Thyroid gland (tissue), 4 donors: ENCODE measurements around the gene SLC49A4. TPM values are rescaled to one million over a fixed set of nuclear protein-coding genes. Genes with fewer than 3 reads are reported as not detected.

Source experiments
- DNase-seq, 2 donors: peaks; one replicate each; pipeline ENCODE4 v3.0.0-alpha.2; 2019
- H3K27ac ChIP-seq, 3 donors: fragments of 200-600 bp; sonication (generic); 1 replicate in 2 of 3; 2 replicates in 1 of 3; pipeline ENCODE4 v1.5.1; 2016 to 2019; ENCODE audit warnings: mild to moderate bottlenecking in 1 of 3, moderate library complexity in 1 of 3
- H3K27me3 ChIP-seq: fragments of 200-600 bp; sonication (generic); one replicate; pipeline ENCODE4 v1.5.1; 2019
- H3K36me3 ChIP-seq, 2 donors: fragments of 200-600 bp; sonication (generic); one replicate each; pipeline ENCODE4 v1.5.1; 2016 to 2019
- H3K4me1 ChIP-seq, 2 donors: fragments of 200-600 bp; sonication (generic); one replicate each; pipeline ENCODE4 v1.5.1; 2017 to 2019
- H3K4me3 ChIP-seq, 3 donors: fragments of 200-600 bp; sonication (generic); replicated peaks in 1 of 3; 1 replicate in 2 of 3; 2 replicates in 1 of 3; pipeline ENCODE4 v1.5.1; 2016; ENCODE audit warnings: mild to moderate bottlenecking in 1 of 3
- H3K9me3 ChIP-seq: fragments of 200-600 bp; sonication (generic); one replicate; pipeline ENCODE4 v1.5.1; 2017
- POLR2A ChIP-seq, 2 donors: fragments of 450-650 bp; IDR thresholded peaks; one replicate each; pipeline ENCODE4 v1.6.1; 2017; ENCODE audit warnings: antibody characterized with exemption in 2 of 2, mild to moderate bottlenecking in 2 of 2, moderate library complexity in 1 of 2
- WGBS, 2 donors: methylation state at CpG; one replicate each; pipeline ENCODE4 v1.1.5; 2017; 5-methylcytosine and 5-hydroxymethylcytosine counted together
- intact Hi-C: fragments of 100-400 bp; cut with DNase I; formaldehyde crosslinking; loops from one replicate; pipeline ENCODE4 v1.15.1; 2023
- total RNA-seq, 4 donors: library from RNA; depleted of rRNA; stranded (reverse); fragments of >200 nt; gene quantifications; one replicate each; pipeline ENCODE4 v1.2.3, GENCODE V29; 2016
- TF ChIP-seq, protein P1 (sequence below), 6 experiments: fragments of 200-600 bp in 3 of 6; fragments of 450-650 bp in 3 of 6; sonication (generic) in 3 of 6; IDR thresholded peaks; one replicate each; pipeline ENCODE4 v1.5.1; 2016 to 2019; ENCODE audit warnings: antibody characterized with exemption in 6 of 6, mild to moderate bottlenecking in 2 of 6, inconsistent platforms in 1 of 6, moderate library complexity in 1 of 6

Gene SLC49A4
- total RNA-seq, 4 donors from 2014 or later: 22.6 to 32.5 (median 28.2) TPM

DNA sequence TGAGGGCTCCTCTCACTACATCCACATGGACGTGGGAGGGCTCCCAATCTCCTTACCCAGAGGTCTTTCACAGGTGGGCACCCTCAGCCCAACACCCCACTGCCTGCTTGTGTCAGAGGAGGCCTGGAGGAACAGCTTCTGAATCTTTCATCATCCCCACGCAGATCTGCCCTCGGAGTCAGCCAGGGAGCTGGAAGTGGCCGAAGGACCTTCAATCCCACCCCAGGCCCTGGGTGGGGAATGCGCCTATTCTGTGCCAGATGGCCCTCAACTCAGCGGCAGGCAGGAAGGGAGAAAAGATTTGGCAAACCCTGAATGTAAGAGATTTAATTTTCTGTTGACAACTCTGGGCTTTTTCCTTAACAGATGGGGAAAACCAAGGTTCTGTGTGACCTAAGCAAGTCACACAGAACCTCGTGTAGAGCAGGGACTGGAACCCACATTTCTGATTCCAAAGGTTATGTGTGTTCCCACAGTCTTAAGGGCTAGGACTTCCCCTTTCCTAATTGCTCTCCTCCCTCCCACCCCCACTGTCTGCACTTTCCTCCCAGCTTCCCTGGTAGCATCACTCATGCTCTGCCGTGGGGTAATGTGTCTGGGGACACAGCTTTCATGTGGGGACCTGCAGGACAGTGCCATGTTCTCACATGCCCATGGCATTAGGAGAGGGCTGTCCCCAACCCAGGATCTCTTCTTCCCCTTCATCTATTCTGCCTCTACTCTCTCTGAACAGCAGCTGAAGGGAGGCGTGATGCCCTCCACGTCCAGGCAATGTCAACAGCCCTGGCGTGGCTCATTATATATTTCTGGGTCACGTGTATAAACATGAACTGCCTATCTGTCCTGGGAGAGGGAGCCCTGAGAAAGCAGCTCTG lies 134.6 kb downstream of the SLC49A4 start:
- no peak for DNase-seq

DNA sequence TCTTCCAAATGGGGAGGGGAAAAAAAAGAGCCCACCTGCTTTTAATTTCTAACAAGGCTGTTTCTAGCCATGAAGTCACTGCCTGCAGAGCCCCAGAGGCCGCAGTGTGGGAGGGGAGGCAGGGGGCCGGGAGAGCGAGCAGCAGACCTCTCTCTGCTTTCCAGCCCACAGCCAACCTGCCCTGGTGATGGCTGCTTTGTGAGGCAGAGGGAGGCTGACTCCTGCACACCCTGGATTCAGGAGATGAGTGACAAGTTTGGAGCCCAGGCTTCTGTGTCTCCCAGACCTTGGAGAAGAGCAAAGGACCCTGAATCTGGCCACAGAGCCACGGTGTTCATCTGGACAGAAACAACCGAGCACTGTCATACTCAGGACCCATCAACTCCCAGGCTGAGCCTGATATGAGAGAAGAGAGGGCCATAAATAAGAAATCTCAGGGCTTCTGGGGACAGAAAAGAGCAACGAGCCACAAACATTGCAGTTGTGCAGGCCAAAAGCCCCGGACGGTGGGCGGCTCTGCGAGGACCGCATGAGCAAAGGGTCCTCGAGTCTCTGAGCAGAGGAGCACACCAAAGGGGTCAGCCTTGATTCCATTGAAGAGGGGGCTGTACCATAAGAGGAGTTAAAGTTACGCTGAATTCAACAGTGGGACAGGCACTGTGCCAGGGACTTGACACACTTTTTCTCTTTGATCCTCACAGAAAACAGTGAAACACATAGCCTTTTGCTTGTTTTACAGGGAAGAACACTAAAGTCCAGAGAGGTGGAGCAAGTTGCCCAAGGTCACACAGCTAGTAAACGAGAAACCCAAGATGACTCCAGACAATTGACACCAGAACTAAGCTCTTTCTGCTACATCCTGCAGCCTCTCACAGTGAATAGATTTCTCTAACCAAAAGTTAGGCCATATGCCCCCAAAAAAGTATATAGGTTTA lies 135.5 kb downstream of the SLC49A4 start:
- Histone ChIP-seq H3K27ac (no peak overlapping the region), H3K4me3 (no peak overlapping the region), H3K9me3 (no peaks in the 10 kb centered on the region), H3K4me1 (no peaks in the 10 kb centered on the region), H3K36me3 (no peaks in the 10 kb centered on the region), H3K27me3 (no peaks in the 10 kb centered on the region)
- no peak for DNase-seq
- WGBS, 2 donors: 73 to 80% methylated on average over 12 to 14 of the region's 14 CpGs
- intact Hi-C loops: no loop called here
- TF ChIP-seq, protein P1, sequence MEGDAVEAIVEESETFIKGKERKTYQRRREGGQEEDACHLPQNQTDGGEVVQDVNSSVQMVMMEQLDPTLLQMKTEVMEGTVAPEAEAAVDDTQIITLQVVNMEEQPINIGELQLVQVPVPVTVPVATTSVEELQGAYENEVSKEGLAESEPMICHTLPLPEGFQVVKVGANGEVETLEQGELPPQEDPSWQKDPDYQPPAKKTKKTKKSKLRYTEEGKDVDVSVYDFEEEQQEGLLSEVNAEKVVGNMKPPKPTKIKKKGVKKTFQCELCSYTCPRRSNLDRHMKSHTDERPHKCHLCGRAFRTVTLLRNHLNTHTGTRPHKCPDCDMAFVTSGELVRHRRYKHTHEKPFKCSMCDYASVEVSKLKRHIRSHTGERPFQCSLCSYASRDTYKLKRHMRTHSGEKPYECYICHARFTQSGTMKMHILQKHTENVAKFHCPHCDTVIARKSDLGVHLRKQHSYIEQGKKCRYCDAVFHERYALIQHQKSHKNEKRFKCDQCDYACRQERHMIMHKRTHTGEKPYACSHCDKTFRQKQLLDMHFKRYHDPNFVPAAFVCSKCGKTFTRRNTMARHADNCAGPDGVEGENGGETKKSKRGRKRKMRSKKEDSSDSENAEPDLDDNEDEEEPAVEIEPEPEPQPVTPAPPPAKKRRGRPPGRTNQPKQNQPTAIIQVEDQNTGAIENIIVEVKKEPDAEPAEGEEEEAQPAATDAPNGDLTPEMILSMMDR (IDR thresholded peaks at IDR 0.05): no peak
- TF ChIP-seq POLR2A (IDR thresholded peaks at IDR 0.05): no peak

More for the DNA sequence above, 134.6 kb downstream of the SLC49A4 start:
- Histone ChIP-seq H3K27me3 (no peaks in the 10 kb centered on the region), H3K36me3 (no peaks in the 10 kb centered on the region), H3K4me1 (no peaks in the 10 kb centered on the region), H3K4me3 (no peak overlapping the region), H3K27ac (no peak overlapping the region), H3K9me3 (no peaks in the 10 kb centered on the region)
- intact Hi-C loops: no loop called here
- TF ChIP-seq, protein P1 (IDR thresholded peaks at IDR 0.05): no peak
- TF ChIP-seq POLR2A (IDR thresholded peaks at IDR 0.05): no peak
- 71 to 79% methylated on average over 11 to 12 of the region's 12 CpGs for WGBS, 2 donors

Other genes with a start within 250 kb of the SLC49A4 start
- gene PARP9, start 230.8 kb upstream of the SLC49A4 start, total RNA-seq: 10 to 100 TPM; 22.9 to 34.0 (median 31.5) TPM
- gene DTX3L, start 230.7 kb upstream of the SLC49A4 start, total RNA-seq: 10 to 100 TPM; 21.1 to 32.1 (median 26.5) TPM
- gene PARP15, start 217.4 kb upstream of the SLC49A4 start, total RNA-seq: 1 to 10 TPM; 1.2 to 2.3 (median 1.6) TPM
- gene PARP14, start 114.2 kb upstream of the SLC49A4 start, total RNA-seq: 100 to 1,000 TPM in 1 of 4 donors, 10 to 100 TPM in 3; 44.5 to 107 (median 69.4) TPM
- gene HSPBAP1, start 1.2 kb upstream of the SLC49A4 start, total RNA-seq: 10 to 100 TPM; 12.4 to 17.3 (median 15.8) TPM
- 1 to 10 TPM in 1 of 4 donors, under 1 TPM in 3; 0.56 to 5.3 (median 0.63) TPM for gene SEMA5B, start 232.7 kb downstream of the SLC49A4 start, total RNA-seq